ENCODE results near the gene PTGER3.

PTGER3 gene

DNA sequence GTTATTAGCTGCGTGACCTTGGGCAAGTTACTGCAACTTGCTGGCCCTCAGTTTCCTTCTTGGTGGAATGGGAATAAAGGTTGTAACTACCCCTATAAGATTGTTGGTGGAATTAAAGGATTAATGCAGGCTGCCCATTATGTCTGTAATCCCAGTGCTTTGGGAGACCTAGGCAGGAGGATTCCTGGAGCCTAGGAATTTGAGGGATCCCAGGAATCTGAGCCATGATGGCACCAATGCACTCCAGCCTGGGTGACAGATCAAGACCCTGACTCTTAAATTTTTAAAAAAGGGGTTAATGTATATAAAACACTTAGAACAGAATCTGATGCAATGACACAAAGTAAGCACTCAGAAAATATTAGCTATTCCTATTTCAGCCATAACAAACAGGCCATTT is 67.3 kb downstream of the PTGER3 start:
- DNase-seq (ENCODE audit: low read depth in 2 of 2): no peak
- TF ChIP-seq, protein P1, sequence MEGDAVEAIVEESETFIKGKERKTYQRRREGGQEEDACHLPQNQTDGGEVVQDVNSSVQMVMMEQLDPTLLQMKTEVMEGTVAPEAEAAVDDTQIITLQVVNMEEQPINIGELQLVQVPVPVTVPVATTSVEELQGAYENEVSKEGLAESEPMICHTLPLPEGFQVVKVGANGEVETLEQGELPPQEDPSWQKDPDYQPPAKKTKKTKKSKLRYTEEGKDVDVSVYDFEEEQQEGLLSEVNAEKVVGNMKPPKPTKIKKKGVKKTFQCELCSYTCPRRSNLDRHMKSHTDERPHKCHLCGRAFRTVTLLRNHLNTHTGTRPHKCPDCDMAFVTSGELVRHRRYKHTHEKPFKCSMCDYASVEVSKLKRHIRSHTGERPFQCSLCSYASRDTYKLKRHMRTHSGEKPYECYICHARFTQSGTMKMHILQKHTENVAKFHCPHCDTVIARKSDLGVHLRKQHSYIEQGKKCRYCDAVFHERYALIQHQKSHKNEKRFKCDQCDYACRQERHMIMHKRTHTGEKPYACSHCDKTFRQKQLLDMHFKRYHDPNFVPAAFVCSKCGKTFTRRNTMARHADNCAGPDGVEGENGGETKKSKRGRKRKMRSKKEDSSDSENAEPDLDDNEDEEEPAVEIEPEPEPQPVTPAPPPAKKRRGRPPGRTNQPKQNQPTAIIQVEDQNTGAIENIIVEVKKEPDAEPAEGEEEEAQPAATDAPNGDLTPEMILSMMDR (IDR thresholded peaks at IDR 0.05; ENCODE audit: low read depth, low read length): no peak
- no peak overlapping the region for H3K4me3 ChIP-seq (replicated peaks in 1 of 2; ENCODE audit: low read depth in 2 of 2, low read length in 2 of 2)

DNA sequence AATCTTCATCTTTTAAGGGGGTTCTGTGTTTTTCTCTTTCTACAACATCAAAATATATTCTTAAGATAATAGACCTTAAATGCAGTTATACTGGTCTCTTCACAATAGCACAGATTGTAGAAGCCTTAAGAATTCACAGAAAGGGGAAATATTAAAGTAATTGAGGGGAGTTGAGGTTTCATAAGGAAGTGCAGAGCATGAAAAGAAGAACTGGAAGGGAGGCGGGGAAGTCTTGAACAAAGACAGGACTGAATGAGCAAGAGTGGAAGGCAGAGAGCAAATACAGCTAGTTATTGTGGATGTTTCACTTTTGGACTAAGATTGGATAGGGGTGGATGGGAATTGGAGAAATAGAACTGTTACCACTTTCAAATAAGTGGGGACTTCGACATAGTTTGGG is 67.7 kb downstream of the PTGER3 start:
- DNase-seq (ENCODE audit: low read depth in 2 of 2): no peak
- no peak overlapping the region for H3K4me3 ChIP-seq (replicated peaks in 1 of 2; ENCODE audit: low read depth in 2 of 2, low read length in 2 of 2)

DNA sequence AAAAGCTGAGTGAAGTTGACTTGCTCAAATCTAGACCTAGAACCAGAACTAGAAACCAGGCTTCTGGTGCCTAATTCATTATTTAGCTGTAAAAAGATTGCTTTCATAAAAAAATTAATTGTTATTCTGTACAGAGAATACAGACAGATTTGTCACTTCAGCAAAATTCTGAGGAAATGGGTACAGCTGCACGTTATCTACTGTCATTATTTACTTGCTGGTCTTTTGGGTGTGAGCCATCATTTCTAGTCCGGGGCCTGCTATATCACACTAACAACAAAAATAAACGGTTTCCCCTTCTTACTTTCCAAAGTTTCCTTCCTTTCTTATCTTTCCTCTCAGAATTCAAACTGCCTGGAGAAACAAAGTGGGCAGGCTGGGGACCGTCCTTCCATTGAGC is 68.3 kb downstream of the PTGER3 start:
- no peak for DNase-seq (ENCODE audit: low read depth in 2 of 2)
- no peak overlapping the region for H3K4me3 ChIP-seq (replicated peaks in 1 of 2; ENCODE audit: low read depth in 2 of 2, low read length in 2 of 2)
- TF ChIP-seq, protein P1 (IDR thresholded peaks at IDR 0.05; ENCODE audit: low read depth, low read length): no peak

More for the DNA sequence above, 67.7 kb downstream of the PTGER3 start:
- TF ChIP-seq, protein P1 (IDR thresholded peaks at IDR 0.05; ENCODE audit: low read depth, low read length): no peak

DNA sequence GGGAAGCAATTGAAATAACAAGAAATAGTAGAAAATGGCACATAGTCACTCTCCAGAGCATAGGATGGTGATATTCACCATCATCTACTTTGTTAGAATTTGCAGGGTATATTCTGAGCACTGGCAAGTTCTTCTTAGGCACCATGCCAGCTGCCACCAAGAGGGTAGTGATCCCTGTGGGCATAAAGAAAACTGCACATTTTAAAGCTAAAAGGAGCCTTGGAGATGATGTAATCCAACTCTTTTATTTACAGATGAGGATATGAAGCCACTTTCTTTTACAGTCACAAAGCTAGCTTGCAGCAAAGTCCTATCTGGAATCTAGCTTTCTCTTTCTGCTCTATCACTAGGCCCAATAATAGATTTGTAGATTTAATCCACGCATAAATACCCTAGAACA is 69.0 kb downstream of the PTGER3 start:
- no peak overlapping the region for H3K4me3 ChIP-seq (replicated peaks in 1 of 2; ENCODE audit: low read depth in 2 of 2, low read length in 2 of 2)
- TF ChIP-seq, protein P1 (IDR thresholded peaks at IDR 0.05; ENCODE audit: low read depth, low read length): no peak
- DNase-seq (ENCODE audit: low read depth in 2 of 2): no peak

DNA sequence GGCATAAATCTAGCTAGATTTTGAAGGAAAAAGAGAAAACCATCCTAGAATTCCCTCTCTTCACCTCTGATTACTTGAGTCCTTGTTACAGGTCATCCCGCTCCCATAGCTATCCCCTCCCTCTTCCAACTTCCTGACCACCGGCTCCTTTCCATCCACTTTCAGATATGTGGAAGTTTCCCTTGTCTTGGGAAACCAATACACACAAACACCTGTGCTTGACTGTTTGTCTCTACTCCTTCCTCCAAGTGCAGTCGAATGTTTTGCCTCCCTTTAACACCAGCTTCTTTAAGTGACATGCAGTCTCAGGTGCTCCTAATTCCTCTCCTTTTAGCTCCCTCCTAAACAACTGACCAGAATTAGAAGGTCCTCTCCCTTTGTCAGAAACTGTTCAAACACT is 70.0 kb downstream of the PTGER3 start:
- TF ChIP-seq, protein P1 (IDR thresholded peaks at IDR 0.05; ENCODE audit: low read depth, low read length): no peak
- no peak for DNase-seq (ENCODE audit: low read depth in 2 of 2)
- H3K4me3 ChIP-seq (replicated peaks in 1 of 2; ENCODE audit: low read depth in 2 of 2, low read length in 2 of 2): no peak overlapping the region

DNA sequence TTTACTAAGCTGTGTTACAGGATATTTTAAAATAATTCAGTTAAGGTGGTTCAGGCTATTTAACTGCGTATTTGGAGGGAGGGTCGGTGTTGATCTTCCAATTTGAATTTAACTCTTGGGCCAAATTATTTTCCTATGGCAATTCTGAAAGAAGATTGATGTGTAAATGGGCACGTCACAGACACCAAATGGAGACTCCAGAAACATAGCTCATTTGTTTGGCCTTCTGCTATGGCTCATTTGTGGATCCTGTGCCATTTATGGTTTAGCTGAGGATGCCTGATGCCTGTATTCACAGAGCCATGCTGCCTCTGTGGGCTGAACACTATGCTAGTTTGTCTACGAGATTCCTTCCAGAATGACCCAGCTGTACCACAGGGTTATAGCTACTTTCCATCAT is 70.6 kb downstream of the PTGER3 start:
- no peak overlapping the region for H3K4me3 ChIP-seq (replicated peaks in 1 of 2; ENCODE audit: low read depth in 2 of 2, low read length in 2 of 2)
- DNase-seq (ENCODE audit: low read depth in 2 of 2): no peak
- TF ChIP-seq, protein P1 (IDR thresholded peaks at IDR 0.05; ENCODE audit: low read depth, low read length): no peak

DNA sequence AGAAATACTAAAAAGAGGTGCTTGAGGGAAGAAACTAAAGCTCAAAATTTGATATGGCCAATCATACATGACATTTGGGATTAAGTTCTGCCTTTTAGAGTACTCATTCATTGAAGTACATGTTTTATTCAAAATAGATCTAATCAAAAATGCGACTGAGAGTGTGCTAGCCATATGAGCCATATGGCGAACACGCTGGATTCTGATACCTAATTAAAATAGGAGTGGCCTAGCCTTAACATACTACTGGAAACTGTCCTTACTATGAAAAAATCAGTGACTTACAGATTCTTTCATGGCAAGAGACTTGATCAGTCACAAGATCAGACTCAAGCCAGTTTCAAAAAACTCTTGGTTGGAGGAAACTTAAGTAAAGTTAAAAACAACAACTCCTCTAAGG is 73.9 kb downstream of the PTGER3 start:
- DNase-seq (ENCODE audit: low read depth in 2 of 2): no peak
- no peak overlapping the region for H3K4me3 ChIP-seq (replicated peaks in 1 of 2; ENCODE audit: low read depth in 2 of 2, low read length in 2 of 2)
- TF ChIP-seq, protein P1 (IDR thresholded peaks at IDR 0.05; ENCODE audit: low read depth, low read length): no peak

All from cardiac fibroblast (primary cell).